GM12874 (cell line): Measurements from ENCODE around the gene COX17.

Experiments used
- CTCF ChIP-seq: IDR thresholded peaks from 2 replicates; pipeline ENCODE4 v1.5.1; 2011; ENCODE audit warnings: low read depth, mild to moderate bottlenecking, control low read depth, low read length, moderate library complexity; ENCODE audit not compliant: insufficient read depth

The COX17 gene

GRCh38 chr3:119676771-119677640, at the start of gene COX17:
Gene COX17 (minus strand): TSS chr3:119677406. CDS start chr3:119677310, 96 bp downstream.
- no peak for TF ChIP-seq CTCF

- TF ChIP-seq CTCF, result no peak
These were observed 49.7 kb upstream of the COX17 start for GRCh38 chr3:119726909-119727308.

- TF ChIP-seq CTCF, result no peak
These were observed 45.8 kb upstream of the COX17 start for GRCh38 chr3:119723022-119723421.

- no peak for TF ChIP-seq CTCF
These were observed 40.3 kb upstream of the COX17 start for GRCh38 chr3:119717520-119717919.

- no peak for TF ChIP-seq CTCF
These were observed 39.8 kb upstream of the COX17 start for GRCh38 chr3:119716998-119717397.

- no peak for TF ChIP-seq CTCF
These were observed 37.9 kb upstream of the COX17 start for GRCh38 chr3:119715105-119715504.

GRCh38 chr3:119703820-119704531, 26.8 kb upstream of the COX17 start:
- no peak for TF ChIP-seq CTCF
